B cell (primary cell): ENCODE measurements around the gene C3orf70. TPM values are rescaled to one million over a fixed set of nuclear protein-coding genes. Genes with fewer than 3 reads are reported as not detected.

Experiments
- ATAC-seq: fragments of 200-7000 bp; cut with Tn5 transposase; one replicate; pipeline ENCODE4 v1.10.0; 2021; ENCODE audit warnings: low read depth, mild to moderate bottlenecking, moderate number of reproducible peaks, moderate library complexity
- CTCF ChIA-PET: fragments of 350-600 bp; sonication (Branson Sonifier 250); formaldehyde crosslinking; loops from one replicate; lab custom pipeline; 2021; ENCODE audit warnings: antibody characterized with exemption, inconsistent platforms; lab: Charles Lee
- POLR2A ChIA-PET: fragments of 350-600 bp; sonication (Branson Sonifier 250); formaldehyde crosslinking; loops from one replicate; lab custom pipeline; 2021; ENCODE audit warnings: antibody characterized with exemption; lab: Charles Lee
- DNase-seq: peaks from one replicate; pipeline ENCODE4 v3.0.0; 2013
- H2AFZ ChIP-seq: 2 replicates; pipeline ENCODE4 v1.6.1; 2012; ENCODE audit warnings: mild to moderate bottlenecking, low read depth, low read length; ENCODE audit not compliant: insufficient read depth, poor library complexity, severe bottlenecking
- H3K27ac ChIP-seq, 2 donors: 1 replicate in 1 of 2; 2 replicates in 1 of 2; pipeline ENCODE4 v1.5.1; 2012 to 2013; ENCODE audit warnings: low read length in 2 of 2, mild to moderate bottlenecking in 2 of 2, moderate library complexity in 1 of 2
- H3K27me3 ChIP-seq, 4 experiments: fragments of 200-600 bp in 1 of 4; sonication (generic) in 1 of 4; replicated peaks in 1 of 4; 1 replicate in 2 of 4; 2 replicates in 2 of 4; pipeline versions ENCODE4 v1.6.1 to v1.7.0; 2013 to 2016; ENCODE audit warnings: low read length in 3 of 4, mild to moderate bottlenecking in 2 of 4, mixed read lengths in 1 of 4, moderate library complexity in 1 of 4; ENCODE audit not compliant: insufficient read depth in 4 of 4, control insufficient read depth in 3 of 4; ENCODE audit errors: control extremely low read depth in 1 of 4
- H3K36me3 ChIP-seq, 2 experiments: replicated peaks in 1 of 2; 1 replicate in 1 of 2; 2 replicates in 1 of 2; pipeline versions ENCODE4 v1.6.1 to v1.7.1; 2013; ENCODE audit warnings: low read length in 1 of 2; ENCODE audit not compliant: insufficient read depth in 2 of 2, control insufficient read depth in 1 of 2; ENCODE audit errors: control extremely low read depth in 1 of 2, extremely low read depth in 1 of 2
- H3K4me1 ChIP-seq, 2 donors: fragments of 200-600 bp in 1 of 2; sonication (generic) in 1 of 2; 1 replicate in 1 of 2; 2 replicates in 1 of 2; pipeline versions ENCODE4 v1.5.1 to v1.6.1; 2013 to 2017; ENCODE audit warnings: low read length in 2 of 2; ENCODE audit not compliant: control insufficient read depth in 2 of 2, insufficient read depth in 2 of 2
- H3K4me2 ChIP-seq: replicated peaks from 2 replicates; pipeline ENCODE3; 2012; ENCODE audit warnings: mild to moderate bottlenecking, low read depth, low read length; ENCODE audit not compliant: poor library complexity, severe bottlenecking
- H3K4me3 ChIP-seq, 5 experiments: fragments of 200-600 bp in 1 of 5; sonication (generic) in 1 of 5; 1 replicate in 3 of 5; 2 replicates in 2 of 5; pipeline versions ENCODE4 v1.5.1 to v1.7.0; 2011 to 2016; ENCODE audit warnings: low read length in 4 of 5, mild to moderate bottlenecking in 4 of 5, low read depth in 2 of 5, control low read depth in 1 of 5, moderate library complexity in 1 of 5; ENCODE audit not compliant: insufficient read depth in 1 of 5; ENCODE audit errors: control extremely low read depth in 1 of 5, extremely low read depth in 1 of 5
- H3K79me2 ChIP-seq: fragments of 200-600 bp; sonication (generic); one replicate; pipeline ENCODE4 v1.6.0; 2016; ENCODE audit warnings: low read length; ENCODE audit not compliant: control insufficient read depth, insufficient read depth
- H3K9ac ChIP-seq: fragments of 200-600 bp; sonication (generic); 2 replicates; pipeline ENCODE4 v1.6.1; 2017; ENCODE audit warnings: mild to moderate bottlenecking, low read length, moderate library complexity
- H3K9me3 ChIP-seq, 3 donors: one replicate each; pipeline versions ENCODE4 v1.6.1 to v1.7.1; 2013; ENCODE audit warnings: low read length in 2 of 3; ENCODE audit not compliant: control insufficient read depth in 2 of 3, insufficient read depth in 1 of 3; ENCODE audit errors: control extremely low read depth in 1 of 3
- H4K20me1 ChIP-seq: 2 replicates; pipeline ENCODE4 v1.6.0; 2012; ENCODE audit warnings: mild to moderate bottlenecking, low read length; ENCODE audit not compliant: insufficient read depth, control insufficient read depth, poor library complexity, severe bottlenecking
- H3K27ac Mint-ChIP-seq: one replicate; pipeline ENCODE4 v1.8.0; 2021; ENCODE audit warnings: mixed read lengths
- H3K27me3 Mint-ChIP-seq: one replicate; pipeline ENCODE4 v1.8.0; 2021; ENCODE audit warnings: mixed read lengths
- H3K4me1 Mint-ChIP-seq: one replicate; pipeline ENCODE4 v1.8.0; 2021; ENCODE audit warnings: mixed read lengths
- H3K4me3 Mint-ChIP-seq: one replicate; pipeline ENCODE4 v1.8.0; 2021; ENCODE audit warnings: mixed read lengths
- H3K9me3 Mint-ChIP-seq: one replicate; pipeline ENCODE4 v1.8.0; 2022; ENCODE audit warnings: mixed read lengths; ENCODE audit not compliant: insufficient read depth
- EZH2 ChIP-seq: IDR thresholded peaks from 2 replicates; pipeline ENCODE4 v1.6.1; 2012; ENCODE audit warnings: borderline replicate concordance, low read depth, mild to moderate bottlenecking, moderate library complexity, low read length; ENCODE audit not compliant: insufficient read depth, poor library complexity, severe bottlenecking
- WGBS: methylation state at CpG from one replicate; pipeline ENCODE4 v1.1.5; 2013; ENCODE audit warnings: missing lambda C conversion rate; ENCODE audit not compliant: insufficient coverage; 5-methylcytosine and 5-hydroxymethylcytosine counted together
- intact Hi-C: fragments of 100-400 bp; cut with micrococcal nuclease; formaldehyde crosslinking; loops from one replicate; pipeline ENCODE4 v1.10.0; 2022
- polyA plus RNA-seq: library from polyadenylated mRNA; depleted of rRNA; stranded (reverse); fragments of >200 nt; gene quantifications from 2 replicates; pipeline ENCODE4 v1.2.3, GENCODE V29; 2012
- total RNA-seq, 2 donors: library from RNA; stranded (reverse); fragments of 120-200 nt in 1 of 2; gene quantifications; 1 replicate in 1 of 2; 2 replicates in 1 of 2; pipeline versions ENCODE4 v1.2.3 to v1.2.4, GENCODE V29; 2013 to 2022
- TF ChIP-seq, protein P1 (sequence below): fragments of 200-600 bp; IDR thresholded peaks from one replicate; pipeline ENCODE4 v1.8.0; 2022; ENCODE audit warnings: antibody characterized with exemption, mild to moderate bottlenecking

The C3orf70 gene
- total and polyA plus RNA-seq, 2 donors (not counting 1 experiment from before 2014, with no cell fraction given) = not detected

GRCh38 chr3:185040425-185040824 lies 112.4 kb downstream of the C3orf70 start:
- H4K20me1 ChIP-seq = no peaks in the 10 kb centered on the region
- H3K27me3 ChIP-seq = no peaks in the 10 kb centered on the region
- no peak overlapping the region for H3K4me3 Mint-ChIP-seq
- H3K4me3 ChIP-seq = no peak overlapping the region
- intact Hi-C loops = no loop called here
- peaks cover 0 to 9% (median 1%) of the 10 kb centered on the region in 3 donors for H3K9me3 ChIP-seq
- H3K4me1 ChIP-seq = no peaks in the 10 kb centered on the region
- H3K27ac Mint-ChIP-seq = no peak overlapping the region
- CTCF ChIA-PET = no interaction called here
- DNase-seq = no peak
- H3K4me2 ChIP-seq = no peak overlapping the region
- 83% methylated on average over 1 of the region's 1 CpG for WGBS
- ATAC-seq = no peak
- no peaks in the 10 kb centered on the region for H3K79me2 ChIP-seq
- H3K27ac ChIP-seq = no peak overlapping the region
- H3K9me3 Mint-ChIP-seq = peaks cover 5% of the 10 kb centered on the region
- no peak for TF ChIP-seq EZH2
- TF ChIP-seq, protein P1, sequence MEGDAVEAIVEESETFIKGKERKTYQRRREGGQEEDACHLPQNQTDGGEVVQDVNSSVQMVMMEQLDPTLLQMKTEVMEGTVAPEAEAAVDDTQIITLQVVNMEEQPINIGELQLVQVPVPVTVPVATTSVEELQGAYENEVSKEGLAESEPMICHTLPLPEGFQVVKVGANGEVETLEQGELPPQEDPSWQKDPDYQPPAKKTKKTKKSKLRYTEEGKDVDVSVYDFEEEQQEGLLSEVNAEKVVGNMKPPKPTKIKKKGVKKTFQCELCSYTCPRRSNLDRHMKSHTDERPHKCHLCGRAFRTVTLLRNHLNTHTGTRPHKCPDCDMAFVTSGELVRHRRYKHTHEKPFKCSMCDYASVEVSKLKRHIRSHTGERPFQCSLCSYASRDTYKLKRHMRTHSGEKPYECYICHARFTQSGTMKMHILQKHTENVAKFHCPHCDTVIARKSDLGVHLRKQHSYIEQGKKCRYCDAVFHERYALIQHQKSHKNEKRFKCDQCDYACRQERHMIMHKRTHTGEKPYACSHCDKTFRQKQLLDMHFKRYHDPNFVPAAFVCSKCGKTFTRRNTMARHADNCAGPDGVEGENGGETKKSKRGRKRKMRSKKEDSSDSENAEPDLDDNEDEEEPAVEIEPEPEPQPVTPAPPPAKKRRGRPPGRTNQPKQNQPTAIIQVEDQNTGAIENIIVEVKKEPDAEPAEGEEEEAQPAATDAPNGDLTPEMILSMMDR = no peak
- POLR2A ChIA-PET = no interaction called here
- no peaks in the 10 kb centered on the region for H3K27me3 Mint-ChIP-seq
- H3K36me3 ChIP-seq = peaks cover 0 to 10% of the 10 kb centered on the region in 2 experiments
- H2AFZ ChIP-seq = no peak overlapping the region
- no peak overlapping the region for H3K9ac ChIP-seq
- H3K4me1 Mint-ChIP-seq = no peaks in the 10 kb centered on the region

DNA sequence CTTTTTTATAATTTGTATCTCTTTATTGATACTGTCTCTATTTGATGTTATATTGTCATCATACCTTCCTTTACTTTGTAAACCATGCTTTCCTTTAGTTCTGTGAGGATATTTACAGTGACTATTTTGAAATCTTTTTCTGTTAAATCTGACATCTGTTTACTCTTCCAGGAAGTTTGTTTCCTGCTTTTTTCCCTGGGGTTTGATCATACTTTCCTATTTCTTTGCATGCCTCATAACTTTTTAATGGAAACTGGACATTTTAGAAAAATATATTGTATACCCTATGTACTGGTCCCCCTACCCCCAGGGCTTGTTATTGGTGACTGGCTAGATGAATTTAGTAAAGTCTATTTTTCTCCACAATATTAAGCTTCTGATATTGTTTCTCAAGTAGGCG lies 115.1 kb downstream of the C3orf70 start:
- Histone ChIP-seq H3K79me2 (no peaks in the 10 kb centered on the region), H3K4me2 (no peak overlapping the region), H2AFZ (no peak overlapping the region), H3K36me3 (peaks cover 0 to 7% of the 10 kb centered on the region in 2 experiments), H4K20me1 (no peaks in the 10 kb centered on the region), H3K9ac (no peak overlapping the region), H3K4me3 (no peak overlapping the region), H3K27me3 (no peaks in the 10 kb centered on the region), H3K27ac (no peak overlapping the region), H3K4me1 (no peaks in the 10 kb centered on the region), H3K9me3 (peaks cover 0 to 9% (median 1%) of the 10 kb centered on the region in 3 donors)
- H3K4me1 Mint-ChIP-seq = no peaks in the 10 kb centered on the region
- no peak for ATAC-seq
- H3K4me3 Mint-ChIP-seq = no peak overlapping the region
- CTCF ChIA-PET = no interaction called here
- no peak overlapping the region for H3K27ac Mint-ChIP-seq
- WGBS = no CpG with 5 or more reads among the region's 1 CpG
- DNase-seq = no peak
- H3K9me3 Mint-ChIP-seq = peaks cover 12% of the 10 kb centered on the region
- intact Hi-C loops = no loop called here
- POLR2A ChIA-PET = no interaction called here
- TF ChIP-seq EZH2 = no peak
- TF ChIP-seq, protein P1 = no peak
- H3K27me3 Mint-ChIP-seq = no peaks in the 10 kb centered on the region
